ENCODE data around the gene RCE1.

Gene RCE1

DNA sequence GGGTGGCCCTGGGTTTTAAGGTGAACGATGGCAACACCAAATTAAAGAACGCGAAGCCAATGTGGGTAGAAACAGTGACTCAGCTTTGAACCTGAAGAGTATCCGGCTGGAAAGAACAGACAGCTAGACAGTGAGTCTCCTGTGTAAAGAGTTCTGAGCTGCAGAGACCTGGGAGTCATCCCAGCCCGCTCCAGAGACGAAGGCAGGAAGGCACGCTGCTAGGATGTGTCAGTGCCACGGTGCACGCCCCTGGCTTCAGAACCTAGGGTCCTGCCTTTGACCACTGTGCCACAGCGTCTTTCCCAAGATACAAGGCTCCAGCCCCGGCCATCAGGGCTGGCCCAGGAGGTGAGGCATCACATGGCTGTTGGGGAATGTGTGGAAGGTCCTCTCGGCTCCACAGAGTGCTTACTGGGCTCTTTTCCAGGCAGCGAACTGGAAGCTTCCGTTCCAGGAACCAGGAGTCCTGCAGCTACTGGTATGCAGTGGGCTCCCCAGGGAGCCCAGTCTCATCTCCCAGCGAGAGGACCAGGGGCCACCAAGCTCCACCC is 43.5 kb downstream of the RCE1 start:
- DNase-seq (ENCODE audit: low spot score): no peak

DNA sequence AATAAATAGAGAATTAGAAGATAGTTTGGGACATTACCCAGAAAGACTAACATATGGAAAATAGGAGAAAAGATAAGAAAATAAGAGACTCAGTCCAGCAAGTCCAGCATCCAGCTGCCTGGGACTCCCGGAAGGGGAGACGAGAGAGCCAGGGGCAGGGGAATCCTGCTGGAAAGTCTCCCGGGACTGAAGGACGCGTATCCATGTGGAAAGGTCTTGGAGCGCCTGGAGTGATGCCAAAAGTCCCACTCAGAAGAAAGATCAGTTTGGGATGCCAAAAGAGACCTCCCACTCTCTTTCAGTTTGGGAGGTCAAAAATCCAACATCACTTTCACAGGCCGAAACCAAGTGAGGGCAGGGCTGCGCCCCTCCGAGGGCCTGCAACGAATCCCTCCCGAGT is 44.3 kb downstream of the RCE1 start:
- no peak for DNase-seq (ENCODE audit: low spot score)

DNA sequence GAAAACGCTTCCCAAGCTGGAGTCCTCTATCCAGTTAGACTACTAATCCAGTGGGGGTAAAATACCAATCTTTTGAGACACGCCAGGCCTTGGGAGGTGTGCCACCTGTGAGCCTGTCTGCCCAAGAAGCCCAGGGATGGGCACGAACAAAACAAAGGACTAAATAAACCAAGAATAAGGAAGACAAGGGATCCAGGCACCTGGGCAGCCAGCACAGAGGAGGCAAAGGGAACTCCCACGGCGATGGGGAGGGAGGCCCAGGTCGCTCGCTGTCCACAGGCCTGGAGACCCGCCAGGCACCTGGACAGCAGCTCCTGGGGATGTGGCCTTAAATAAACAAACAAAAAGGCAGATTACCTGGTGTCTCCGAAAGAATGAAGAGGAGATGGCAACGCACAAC is 45.0 kb downstream of the RCE1 start:
- no peak for DNase-seq (ENCODE audit: low spot score)

- no peak for DNase-seq (ENCODE audit: low spot score)
Observed at GRCh38 chr11:66889960-66890359, 46.7 kb downstream of the RCE1 start.

DNA sequence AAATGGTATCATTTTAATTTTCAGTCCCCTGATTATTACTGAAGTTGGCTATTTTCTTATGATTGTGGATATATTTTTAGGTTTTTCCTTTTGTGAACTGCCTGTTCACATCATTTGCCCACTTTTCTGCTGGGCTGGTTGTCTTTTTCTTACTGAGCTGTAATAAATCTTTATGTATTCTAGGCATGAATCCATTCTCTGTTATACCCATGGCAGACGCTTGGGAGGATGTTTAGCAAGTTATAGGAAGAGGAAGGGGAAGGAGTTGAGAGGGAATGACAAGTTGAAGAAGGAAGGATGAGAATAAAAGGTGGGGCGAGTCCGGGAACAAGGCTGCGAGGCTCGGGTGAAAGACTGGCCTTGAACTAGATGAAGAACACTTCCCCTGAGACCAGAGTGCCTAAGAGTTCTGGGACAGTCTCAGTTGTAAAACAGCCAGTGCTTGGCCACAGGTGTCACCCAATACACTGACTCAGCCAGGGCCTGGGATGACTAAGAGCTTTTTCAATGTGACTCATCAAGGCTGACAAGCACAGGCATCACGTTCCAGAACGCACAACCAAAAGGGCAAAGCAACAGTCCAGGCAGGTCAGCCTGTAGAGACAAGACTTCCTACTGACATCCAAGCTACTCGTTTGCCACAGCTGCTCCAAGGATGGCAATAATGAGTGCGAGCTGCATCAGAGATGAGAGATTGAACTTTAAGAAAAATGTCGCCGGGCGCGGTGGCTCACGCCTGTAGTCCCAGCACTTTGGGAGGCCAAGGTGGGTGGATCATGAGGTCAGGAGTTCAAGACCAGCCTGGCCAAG is 48.8 kb downstream of the RCE1 start:
- DNase-seq (ENCODE audit: low spot score): no peak

DNA sequence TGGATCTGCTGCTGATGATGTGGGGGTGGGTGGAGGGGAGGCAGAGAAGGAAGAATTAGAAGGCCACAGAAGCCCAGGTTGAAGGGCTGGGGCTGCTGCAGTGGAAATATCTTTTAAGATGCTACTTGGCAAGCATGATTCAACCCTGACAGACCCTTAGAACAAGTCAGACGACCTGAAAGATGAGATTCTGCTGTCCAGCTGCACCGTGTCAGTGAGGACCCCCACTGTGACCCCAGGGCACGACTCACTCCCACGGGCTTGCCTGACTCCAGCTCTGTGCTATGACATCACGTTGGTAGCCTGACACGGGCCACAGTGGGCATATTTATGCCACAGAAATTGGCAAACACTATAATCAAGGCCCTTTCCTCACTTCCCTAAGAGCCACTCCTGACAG is 49.7 kb downstream of the RCE1 start:
- DNase-seq (ENCODE audit: low spot score): no peak

DNA sequence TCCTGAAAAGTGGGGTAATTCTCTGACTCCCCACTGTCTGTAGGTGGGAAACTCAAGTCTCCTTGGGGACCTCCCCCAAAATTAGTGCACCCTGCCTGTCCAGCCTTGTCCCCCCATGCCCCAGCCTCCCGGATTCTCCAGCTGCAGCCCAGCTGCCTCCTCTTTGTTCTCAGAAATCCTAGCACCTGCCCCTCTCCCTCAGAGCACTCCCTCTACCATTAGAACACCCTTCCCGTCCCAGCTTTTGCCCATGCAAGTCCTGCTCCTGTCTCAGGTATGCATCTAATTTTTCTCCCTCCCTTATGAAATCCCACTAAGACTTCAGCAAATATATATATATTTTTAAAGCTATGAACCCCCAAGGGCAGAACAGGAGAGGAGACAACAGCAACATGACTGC is 50.9 kb downstream of the RCE1 start:
- DNase-seq (ENCODE audit: low spot score): no peak
